ENCODE measurements around the gene CD83. TPM values are rescaled to one million over a fixed set of nuclear protein-coding genes. Genes with fewer than 3 reads are reported as not detected.

Gene CD83
- total and polyA plus RNA-seq, 9 of the 15 experiments (the other 6 are each of a cell fraction or from before 2014, with no cell fraction given), result 2.5 to 4.1 (median 3.4) TPM

DNA sequence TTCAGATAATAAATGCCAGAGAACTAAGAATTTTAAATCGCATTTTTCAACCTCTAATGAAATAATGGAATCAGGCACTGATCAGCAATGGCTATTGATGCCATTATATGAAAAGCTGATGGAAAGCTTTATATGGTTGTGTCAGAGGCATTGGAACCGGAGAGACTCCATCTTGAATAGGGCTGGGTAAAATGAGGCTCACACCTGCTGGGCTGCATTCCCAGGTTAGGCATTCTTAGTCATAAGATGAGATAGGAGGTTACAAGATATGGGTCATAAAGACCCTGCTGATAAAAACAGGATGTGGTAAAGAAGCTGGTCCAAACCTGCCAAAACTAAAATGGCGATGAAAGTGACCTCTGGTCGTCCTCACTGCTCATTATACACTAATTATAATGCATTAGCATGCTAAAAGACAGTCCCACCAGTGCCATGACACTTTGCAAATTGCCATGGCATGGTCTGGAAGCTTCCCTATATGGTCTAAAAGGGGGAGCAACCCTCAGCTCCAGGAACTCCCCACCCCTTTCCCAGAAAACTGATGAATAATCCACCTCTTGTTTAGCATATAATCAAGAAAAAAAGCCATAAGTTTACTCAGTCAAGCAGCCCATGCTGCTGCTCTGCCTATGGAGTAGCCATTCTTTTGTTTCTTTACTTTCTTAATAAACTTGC is 40.2 kb upstream of the CD83 start (continued):
- TF ChIP-seq CLOCK (CRISPR knock-in tag; IDR thresholded peaks at IDR 0.05; ENCODE audit: borderline replicate concordance) (peak; percentile 80; the same call in 1 of the 2 replicates), ZNF445 (CRISPR knock-in tag; IDR thresholded peaks at IDR 0.05; ENCODE audit: low read depth) (peak; percentile 88; the same call in 1 of the 2 replicates), RNF2 (IDR thresholded peaks at IDR 0.05) (no peak), POLR2AphosphoS2 (IDR thresholded peaks at IDR 0.05; ENCODE audit: low read length) (no peak), TCF7L2 (IDR thresholded peaks at IDR 0.05; ENCODE audit: low read depth, low read length) (no peak), HBP1 (CRISPR knock-in tag; IDR thresholded peaks at IDR 0.05) (peak; percentile 82; the same call in 1 of the 2 replicates), PRMT5 (CRISPR knock-in tag; IDR thresholded peaks at IDR 0.05) (no peak), ZNF232 (CRISPR knock-in tag; IDR thresholded peaks at IDR 0.05) (no peak), GABPB2 (CRISPR knock-in tag; conservative IDR thresholded peaks at IDR 0.05) (no peak), NCOA1 (IDR thresholded peaks at IDR 0.05; ENCODE audit: low read depth) (no peak), ZNF12 (CRISPR knock-in tag; IDR thresholded peaks at IDR 0.05) (no peak), GMEB1 (CRISPR knock-in tag; IDR thresholded peaks at IDR 0.05) (peak; percentile 67; the same call in 1 of the 2 replicates), KHSRP (IDR thresholded peaks at IDR 0.05) (no peak), ZNF395 (CRISPR knock-in tag; IDR thresholded peaks at IDR 0.05) (peak; percentile 99), DMBX1 (CRISPR knock-in tag; IDR thresholded peaks at IDR 0.05; ENCODE audit: borderline replicate concordance) (peak; percentile 91)
- TF ChIP-seq, protein P1, sequence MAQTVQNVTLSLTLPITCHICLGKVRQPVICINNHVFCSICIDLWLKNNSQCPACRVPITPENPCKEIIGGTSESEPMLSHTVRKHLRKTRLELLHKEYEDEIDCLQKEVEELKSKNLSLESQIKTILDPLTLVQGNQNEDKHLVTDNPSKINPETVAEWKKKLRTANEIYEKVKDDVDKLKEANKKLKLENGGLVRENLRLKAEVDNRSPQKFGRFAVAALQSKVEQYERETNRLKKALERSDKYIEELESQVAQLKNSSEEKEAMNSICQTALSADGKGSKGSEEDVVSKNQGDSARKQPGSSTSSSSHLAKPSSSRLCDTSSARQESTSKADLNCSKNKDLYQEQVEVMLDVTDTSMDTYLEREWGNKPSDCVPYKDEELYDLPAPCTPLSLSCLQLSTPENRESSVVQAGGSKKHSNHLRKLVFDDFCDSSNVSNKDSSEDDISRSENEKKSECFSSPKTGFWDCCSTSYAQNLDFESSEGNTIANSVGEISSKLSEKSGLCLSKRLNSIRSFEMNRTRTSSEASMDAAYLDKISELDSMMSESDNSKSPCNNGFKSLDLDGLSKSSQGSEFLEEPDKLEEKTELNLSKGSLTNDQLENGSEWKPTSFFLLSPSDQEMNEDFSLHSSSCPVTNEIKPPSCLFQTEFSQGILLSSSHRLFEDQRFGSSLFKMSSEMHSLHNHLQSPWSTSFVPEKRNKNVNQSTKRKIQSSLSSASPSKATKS (CRISPR knock-in tag; IDR thresholded peaks at IDR 0.05), result 0 out of 2 replicates have a peak, but pooled peaks have one; percentile 61
- TF ChIP-seq, protein P2, sequence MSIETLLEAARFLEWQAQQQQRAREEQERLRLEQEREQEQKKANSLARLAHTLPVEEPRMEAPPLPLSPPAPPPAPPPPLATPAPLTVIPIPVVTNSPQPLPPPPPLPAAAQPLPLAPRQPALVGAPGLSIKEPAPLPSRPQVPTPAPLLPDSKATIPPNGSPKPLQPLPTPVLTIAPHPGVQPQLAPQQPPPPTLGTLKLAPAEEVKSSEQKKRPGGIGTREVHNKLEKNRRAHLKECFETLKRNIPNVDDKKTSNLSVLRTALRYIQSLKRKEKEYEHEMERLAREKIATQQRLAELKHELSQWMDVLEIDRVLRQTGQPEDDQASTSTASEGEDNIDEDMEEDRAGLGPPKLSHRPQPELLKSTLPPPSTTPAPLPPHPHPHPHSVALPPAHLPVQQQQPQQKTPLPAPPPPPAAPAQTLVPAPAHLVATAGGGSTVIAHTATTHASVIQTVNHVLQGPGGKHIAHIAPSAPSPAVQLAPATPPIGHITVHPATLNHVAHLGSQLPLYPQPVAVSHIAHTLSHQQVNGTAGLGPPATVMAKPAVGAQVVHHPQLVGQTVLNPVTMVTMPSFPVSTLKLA (conservative IDR thresholded peaks at IDR 0.05), result no peak

Data from K562 (cell line).